Calu3 (cell line): ENCODE data around the gene LGALS9. TPM values are rescaled to one million over a fixed set of nuclear protein-coding genes. Genes with fewer than 3 reads are reported as not detected.

Source experiments
- BruUV-seq: library from RNA; stranded (reverse); fragments of 400-500 nt; replicated peaks from 2 replicates; lab custom pipeline; 2021; lab: Mats Ljungman, UMichigan
- CTCF ChIA-PET: fragments of 300-600 bp; sonication (Branson Sonifier 250); formaldehyde crosslinking; loops from one replicate; lab custom pipeline; 2022; ENCODE audit warnings: antibody characterized with exemption; lab: Charles Lee
- DNase-seq: peaks from one replicate; pipeline ENCODE4 v3.0.0; 2022
- H3K27ac Mint-ChIP-seq: one replicate; pipeline ENCODE4 v1.8.0; 2022; ENCODE audit warnings: mixed read lengths; ENCODE audit not compliant: unreplicated experiment
- H3K27me3 Mint-ChIP-seq: one replicate; pipeline ENCODE4 v1.8.0; 2022; ENCODE audit warnings: mixed read lengths; ENCODE audit not compliant: unreplicated experiment
- H3K36me3 Mint-ChIP-seq: one replicate; pipeline ENCODE4 v1.8.0; 2022; ENCODE audit warnings: mild to moderate bottlenecking, moderate library complexity, mixed read lengths; ENCODE audit not compliant: insufficient read depth, unreplicated experiment
- H3K4me1 Mint-ChIP-seq: one replicate; pipeline ENCODE4 v1.8.0; 2022; ENCODE audit warnings: mild to moderate bottlenecking, low read depth, mixed read lengths; ENCODE audit not compliant: unreplicated experiment
- H3K4me3 Mint-ChIP-seq: one replicate; pipeline ENCODE4 v1.8.0; 2022; ENCODE audit warnings: mild to moderate bottlenecking, low read depth, moderate library complexity, mixed read lengths; ENCODE audit not compliant: unreplicated experiment
- H3K9me3 Mint-ChIP-seq: one replicate; pipeline ENCODE4 v1.8.0; 2022; ENCODE audit warnings: low read depth, mixed read lengths; ENCODE audit not compliant: unreplicated experiment
- intact Hi-C: fragments of 100-400 bp; cut with micrococcal nuclease; formaldehyde crosslinking; loops from one replicate; pipeline ENCODE4 v1.10.0; 2022; ENCODE audit not compliant: unreplicated experiment
- total RNA-seq: library from RNA; stranded (reverse); gene quantifications from 2 replicates; pipeline ENCODE4 v1.2.3, GENCODE V29; 2022
- TF ChIP-seq, protein P1 (sequence below): fragments of 200-600 bp; IDR thresholded peaks from one replicate; pipeline ENCODE4 v1.8.0; 2022; ENCODE audit warnings: antibody characterized with exemption; ENCODE audit not compliant: unreplicated experiment

The LGALS9 gene
- total RNA-seq, 1 experiment from 2014 or later = 93.1 TPM

DNA sequence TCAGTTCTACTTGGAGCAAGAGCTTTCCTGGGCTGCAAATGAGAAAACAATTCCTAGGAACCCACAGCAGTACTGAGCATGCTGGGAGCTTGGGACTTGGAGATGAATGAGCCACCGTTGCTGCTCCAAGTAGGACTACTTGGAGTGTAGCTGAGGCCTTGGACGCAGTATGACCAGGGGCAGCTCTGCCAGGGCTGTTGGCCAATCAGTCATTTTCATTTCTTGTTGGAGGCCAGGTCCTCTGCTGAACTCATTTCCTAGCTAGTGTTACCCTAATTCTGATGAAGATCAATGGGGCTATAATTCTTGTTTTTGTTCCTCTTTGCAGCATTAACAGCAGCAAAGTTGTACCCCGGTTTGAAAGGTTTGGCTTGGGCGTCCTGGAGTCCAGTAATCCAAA is 8.0 kb upstream of the LGALS9 start:
- no peaks in the 10 kb centered on the region for H3K9me3 Mint-ChIP-seq
- H3K27ac Mint-ChIP-seq = no peak overlapping the region
- H3K4me1 Mint-ChIP-seq = no peaks in the 10 kb centered on the region
- TF ChIP-seq, protein P1, sequence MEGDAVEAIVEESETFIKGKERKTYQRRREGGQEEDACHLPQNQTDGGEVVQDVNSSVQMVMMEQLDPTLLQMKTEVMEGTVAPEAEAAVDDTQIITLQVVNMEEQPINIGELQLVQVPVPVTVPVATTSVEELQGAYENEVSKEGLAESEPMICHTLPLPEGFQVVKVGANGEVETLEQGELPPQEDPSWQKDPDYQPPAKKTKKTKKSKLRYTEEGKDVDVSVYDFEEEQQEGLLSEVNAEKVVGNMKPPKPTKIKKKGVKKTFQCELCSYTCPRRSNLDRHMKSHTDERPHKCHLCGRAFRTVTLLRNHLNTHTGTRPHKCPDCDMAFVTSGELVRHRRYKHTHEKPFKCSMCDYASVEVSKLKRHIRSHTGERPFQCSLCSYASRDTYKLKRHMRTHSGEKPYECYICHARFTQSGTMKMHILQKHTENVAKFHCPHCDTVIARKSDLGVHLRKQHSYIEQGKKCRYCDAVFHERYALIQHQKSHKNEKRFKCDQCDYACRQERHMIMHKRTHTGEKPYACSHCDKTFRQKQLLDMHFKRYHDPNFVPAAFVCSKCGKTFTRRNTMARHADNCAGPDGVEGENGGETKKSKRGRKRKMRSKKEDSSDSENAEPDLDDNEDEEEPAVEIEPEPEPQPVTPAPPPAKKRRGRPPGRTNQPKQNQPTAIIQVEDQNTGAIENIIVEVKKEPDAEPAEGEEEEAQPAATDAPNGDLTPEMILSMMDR = no peak
- no peak overlapping the region for H3K4me3 Mint-ChIP-seq
- BruUV-seq = no TSS peak
- H3K36me3 Mint-ChIP-seq = no peaks in the 10 kb centered on the region
- no peaks in the 10 kb centered on the region for H3K27me3 Mint-ChIP-seq
- no peak for DNase-seq
- intact Hi-C loops = no loop called here
- CTCF ChIA-PET = no interaction called here

DNA sequence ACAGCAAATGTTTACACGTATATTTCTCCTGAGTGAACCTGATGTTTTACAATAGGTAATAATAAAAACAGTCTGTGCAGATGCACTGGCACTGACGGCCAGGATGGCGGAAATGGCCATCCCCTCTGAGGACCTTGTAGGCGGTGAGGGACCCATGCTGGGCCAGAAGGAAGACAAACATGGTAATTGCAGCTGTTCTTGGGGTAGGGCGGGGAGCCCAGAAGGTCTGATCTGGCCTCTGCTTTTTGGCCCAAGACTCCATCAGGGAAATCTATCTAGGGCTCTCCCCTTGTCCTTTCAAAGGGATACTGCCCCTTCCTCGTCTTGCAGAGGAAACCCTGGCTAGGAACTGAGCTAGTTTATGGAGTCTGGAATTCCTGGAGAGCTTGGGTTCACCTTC is 7.4 kb upstream of the LGALS9 start:
- CTCF ChIA-PET = no interaction called here
- H3K36me3 Mint-ChIP-seq = no peaks in the 10 kb centered on the region
- H3K9me3 Mint-ChIP-seq = no peaks in the 10 kb centered on the region
- no TSS peak for BruUV-seq
- H3K4me1 Mint-ChIP-seq = no peaks in the 10 kb centered on the region
- intact Hi-C loops = no loop called here
- no peaks in the 10 kb centered on the region for H3K27me3 Mint-ChIP-seq
- H3K27ac Mint-ChIP-seq = no peak overlapping the region
- TF ChIP-seq, protein P1 = no peak
- no peak for DNase-seq
- no peak overlapping the region for H3K4me3 Mint-ChIP-seq

DNA sequence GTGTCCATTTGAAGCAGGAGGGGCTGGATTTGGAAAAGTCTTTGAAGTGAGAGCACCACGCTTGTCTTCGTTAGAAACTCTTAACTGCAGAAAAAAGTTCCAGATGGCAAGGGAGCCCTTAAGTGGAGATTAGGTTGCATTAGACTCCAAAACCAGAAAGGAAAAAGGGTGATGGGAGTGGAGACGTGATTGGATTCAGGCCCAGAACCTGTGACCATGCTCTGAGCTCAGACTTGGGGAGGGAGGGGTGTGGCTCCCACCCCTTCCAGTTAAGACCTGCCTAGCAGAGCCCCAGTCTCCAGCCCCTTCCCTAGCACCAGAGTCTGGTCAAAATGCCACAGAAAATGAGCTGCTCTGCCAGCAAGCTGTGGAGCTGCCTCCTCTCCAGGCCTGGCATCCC is 6.4 kb upstream of the LGALS9 start:
- Mint-ChIP-seq H3K27me3 (no peaks in the 10 kb centered on the region), H3K9me3 (no peaks in the 10 kb centered on the region), H3K36me3 (no peaks in the 10 kb centered on the region), H3K4me1 (no peaks in the 10 kb centered on the region), H3K4me3 (no peak overlapping the region), H3K27ac (no peak overlapping the region)
- TF ChIP-seq, protein P1 = no peak
- intact Hi-C loops = no loop called here
- no peak for DNase-seq
- BruUV-seq = no TSS peak
- CTCF ChIA-PET = interaction anchor here (1.6 kb wide), 1 partner anchor 15 kb away, joined by 4 read pairs; no protein-coding TSS in a partner anchor

DNA sequence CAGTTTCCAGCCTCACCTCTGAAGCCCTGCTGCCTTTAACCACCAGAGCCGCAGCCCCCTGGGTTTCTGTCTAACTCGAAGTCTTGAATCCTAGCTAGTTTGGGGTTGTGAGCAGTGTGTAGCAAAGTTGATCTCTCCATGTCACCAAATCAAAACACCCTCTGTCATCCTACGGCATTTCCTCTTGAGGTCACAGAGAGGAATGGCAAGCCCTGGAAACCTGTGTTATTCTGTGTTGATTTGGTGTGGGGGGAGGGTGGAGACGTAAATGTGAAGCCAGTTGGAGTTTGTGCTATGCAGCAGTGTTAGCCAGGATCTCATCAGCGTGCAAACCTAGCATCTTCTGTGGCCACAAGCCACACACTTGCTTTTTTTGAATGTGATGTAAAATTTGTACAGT is 5.1 kb upstream of the LGALS9 start:
- no peak for DNase-seq
- intact Hi-C loops = no loop called here
- TF ChIP-seq, protein P1 = no peak
- BruUV-seq = no TSS peak
- Mint-ChIP-seq H3K9me3 (no peaks in the 10 kb centered on the region), H3K27ac (no peak overlapping the region), H3K4me3 (no peak overlapping the region), H3K4me1 (no peaks in the 10 kb centered on the region), H3K36me3 (no peaks in the 10 kb centered on the region), H3K27me3 (no peaks in the 10 kb centered on the region)
- CTCF ChIA-PET = interaction anchor here (1.6 kb wide), 1 partner anchor 16 kb away, joined by 4 read pairs; no protein-coding TSS in a partner anchor
